Measurements from ENCODE around the gene POLA2.
A peak's percentile ranks its signal among the peaks of the same experiment; 100 is the strongest.
"Not testable (repeated sequence)": the region's sequence is repeated elsewhere in the genome, so short reads cannot be mapped to it uniquely, and the experiment has no call there.

Gene POLA2

DNA sequence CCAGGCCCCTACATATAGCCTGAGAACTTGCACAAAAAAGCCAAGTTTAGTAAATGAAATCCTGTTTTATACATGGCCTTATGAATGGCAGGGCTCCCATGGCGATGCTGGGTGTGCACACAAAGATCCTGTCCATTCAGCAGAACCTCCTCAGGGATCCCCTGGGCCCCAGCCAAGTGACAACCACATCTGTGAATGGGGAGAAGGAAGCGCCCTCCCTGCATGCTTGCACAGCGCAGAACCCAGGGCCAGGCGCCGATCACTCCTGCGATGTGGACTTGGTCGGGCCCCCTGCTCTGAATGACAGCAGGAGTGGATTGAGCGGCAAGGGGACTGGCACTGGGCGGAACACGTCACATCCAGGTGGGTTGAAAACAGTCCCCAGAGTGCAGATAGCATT lies 48.5 kb downstream of the POLA2 start:
- DNase-seq = no peak

DNA sequence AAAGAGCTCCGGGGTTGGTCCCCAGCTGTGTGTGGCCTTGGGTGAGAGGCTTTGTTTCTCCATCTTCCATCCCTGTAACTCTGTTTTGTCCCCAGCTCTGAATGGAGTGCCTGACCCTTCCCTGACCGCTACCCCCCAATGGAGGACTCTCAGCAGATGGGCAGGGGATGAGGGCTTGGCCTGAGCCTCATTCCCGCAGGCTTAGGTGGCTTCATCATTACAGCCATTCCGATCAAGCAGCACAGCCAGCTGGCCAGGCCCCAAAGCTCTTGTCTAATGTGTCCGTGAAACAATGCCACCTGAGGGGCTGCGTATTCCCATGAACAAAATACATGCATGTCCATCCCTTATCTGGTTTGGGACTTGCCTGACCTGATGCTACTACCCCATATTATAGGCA lies 49.0 kb downstream of the POLA2 start:
- DNase-seq = no peak

GRCh38 chr11:65311170-65311678 lies 49.5 kb downstream of the POLA2 start:
- no peak for DNase-seq

DNA sequence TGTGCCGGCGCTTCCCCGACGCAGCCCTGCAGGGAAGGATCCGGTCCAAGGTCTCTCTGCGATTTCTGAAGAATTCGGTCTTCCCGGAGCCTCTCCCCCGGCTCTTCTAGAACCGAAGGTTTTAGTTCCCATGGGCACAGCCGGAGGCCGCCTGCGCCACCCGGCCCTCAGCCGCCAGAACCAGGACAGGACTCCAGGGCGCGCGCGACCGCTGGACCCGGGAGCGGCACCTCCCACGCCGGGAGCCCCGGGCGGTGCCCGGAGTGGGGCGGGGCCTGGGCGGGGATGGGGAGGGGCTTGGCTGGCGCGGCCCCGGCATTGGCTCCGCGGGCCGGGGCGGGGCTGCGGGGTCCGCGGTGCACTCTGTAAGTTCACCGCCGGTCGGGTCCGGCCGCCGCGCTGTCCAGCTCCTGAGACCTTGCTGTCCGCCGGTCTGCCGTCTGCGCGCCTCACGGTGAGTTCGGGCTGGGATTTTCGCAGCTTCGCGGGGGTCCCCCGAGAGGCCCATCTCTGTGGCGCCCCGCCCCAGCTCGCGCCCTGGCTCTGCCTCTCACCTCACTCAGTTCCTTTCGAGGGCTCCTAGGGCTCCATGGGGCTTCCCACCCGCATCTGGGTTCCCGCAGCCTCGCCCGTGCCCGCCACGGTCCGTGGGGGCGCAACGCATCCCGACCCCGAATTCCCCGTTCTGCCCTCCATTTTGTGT lies 52.9 kb downstream of the POLA2 start, which contains the start of gene CDC42EP2:
Gene CDC42EP2 (plus strand): TSS at position 366 of the 703 bp plus-strand sequence. CDS start 6,033 bp downstream, outside the sequence.
- peak; percentile 55 for DNase-seq

DNA sequence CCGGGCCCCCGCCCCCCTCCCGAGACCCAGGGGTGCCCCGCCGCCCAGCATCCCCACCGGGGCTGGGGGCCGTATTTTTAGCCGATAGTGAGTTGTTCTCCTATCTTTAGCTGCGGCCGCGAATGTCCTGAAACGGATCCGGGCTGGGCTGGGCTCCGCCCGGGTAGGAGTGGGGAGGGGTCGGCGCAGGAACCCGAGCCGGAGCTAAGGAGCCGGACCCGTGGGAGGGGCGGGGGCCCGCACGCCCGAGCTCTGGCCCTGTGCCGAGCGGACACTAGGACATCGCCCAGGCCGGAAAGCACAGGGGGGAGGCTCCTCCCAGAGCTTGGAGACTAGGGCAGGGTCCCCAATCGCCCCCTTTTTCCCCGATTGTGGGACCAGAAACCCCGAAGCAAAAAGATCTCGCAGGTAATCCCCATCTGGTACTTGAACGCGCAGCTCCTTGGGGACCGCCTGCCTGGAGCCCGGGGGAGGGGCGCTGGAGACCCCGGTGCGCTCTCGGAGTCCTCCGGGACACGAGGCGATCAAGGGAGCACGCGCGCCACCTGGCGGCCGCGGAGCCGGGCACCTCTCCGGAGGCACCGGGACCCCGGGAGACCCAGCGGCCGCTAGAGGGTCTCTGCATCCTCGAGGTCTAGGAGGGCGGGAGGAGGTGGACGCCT lies 53.6 kb downstream of the POLA2 start:
- peak; percentile 71 for DNase-seq

DNA sequence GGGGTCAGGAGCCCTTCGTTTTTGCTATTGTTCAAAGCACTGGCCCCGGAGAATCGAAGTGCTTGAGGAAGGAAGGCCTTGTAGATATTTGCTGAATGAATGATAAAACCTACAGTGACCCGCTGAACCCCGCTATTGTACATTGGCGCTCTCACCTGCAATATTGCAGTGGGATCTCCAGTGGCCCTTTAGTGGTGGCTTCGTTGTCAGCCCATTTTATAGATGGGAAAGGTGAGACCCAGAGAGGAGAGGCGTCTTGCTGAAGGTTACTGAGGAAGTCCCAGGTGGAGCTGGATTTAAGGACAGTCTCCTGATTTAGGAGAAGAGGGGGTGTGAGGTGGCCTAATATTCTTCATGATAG lies 54.1 kb downstream of the POLA2 start:
- no peak for DNase-seq

DNA sequence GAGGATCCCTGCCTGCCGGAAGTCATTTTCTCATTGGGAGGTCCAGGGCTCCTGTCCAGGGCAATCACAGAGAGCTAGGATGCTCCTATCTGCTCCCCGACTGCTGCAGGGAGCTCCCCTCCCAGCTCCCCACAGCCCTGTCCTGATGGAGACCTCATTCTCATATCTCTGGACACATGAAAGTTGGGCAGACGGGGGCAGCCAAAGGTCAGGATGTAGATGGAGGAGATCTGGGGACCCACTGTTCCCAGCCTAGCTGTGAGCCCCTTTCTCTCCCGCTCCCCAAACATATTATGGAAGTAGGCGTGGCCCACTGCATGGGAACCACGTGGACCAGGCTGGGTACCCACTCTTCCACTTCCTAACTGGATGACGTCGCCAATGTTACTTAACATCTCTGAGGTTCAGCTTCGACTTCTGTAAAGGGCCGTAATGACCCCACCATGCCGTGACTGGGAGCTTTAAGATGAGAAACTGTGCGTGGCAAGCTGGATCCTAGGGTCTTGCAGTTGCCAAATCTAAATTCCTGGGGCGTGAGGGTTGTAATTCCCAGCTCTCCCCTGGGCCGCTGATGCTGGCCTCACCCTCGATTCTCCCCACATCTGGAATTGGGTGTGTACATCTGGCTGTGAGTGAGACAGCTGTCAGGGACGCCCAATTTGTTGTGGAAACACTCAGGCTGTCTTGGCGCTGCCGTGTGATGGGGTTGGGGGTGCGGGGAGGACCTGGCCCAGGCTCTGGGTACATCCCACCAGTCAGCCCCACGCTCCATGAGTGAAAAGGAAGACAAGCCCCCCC lies 54.7 kb downstream of the POLA2 start:
- DNase-seq = no peak

GRCh38 chr11:65317025-65317786 lies 55.4 kb downstream of the POLA2 start:
- DNase-seq = no peak

DNA sequence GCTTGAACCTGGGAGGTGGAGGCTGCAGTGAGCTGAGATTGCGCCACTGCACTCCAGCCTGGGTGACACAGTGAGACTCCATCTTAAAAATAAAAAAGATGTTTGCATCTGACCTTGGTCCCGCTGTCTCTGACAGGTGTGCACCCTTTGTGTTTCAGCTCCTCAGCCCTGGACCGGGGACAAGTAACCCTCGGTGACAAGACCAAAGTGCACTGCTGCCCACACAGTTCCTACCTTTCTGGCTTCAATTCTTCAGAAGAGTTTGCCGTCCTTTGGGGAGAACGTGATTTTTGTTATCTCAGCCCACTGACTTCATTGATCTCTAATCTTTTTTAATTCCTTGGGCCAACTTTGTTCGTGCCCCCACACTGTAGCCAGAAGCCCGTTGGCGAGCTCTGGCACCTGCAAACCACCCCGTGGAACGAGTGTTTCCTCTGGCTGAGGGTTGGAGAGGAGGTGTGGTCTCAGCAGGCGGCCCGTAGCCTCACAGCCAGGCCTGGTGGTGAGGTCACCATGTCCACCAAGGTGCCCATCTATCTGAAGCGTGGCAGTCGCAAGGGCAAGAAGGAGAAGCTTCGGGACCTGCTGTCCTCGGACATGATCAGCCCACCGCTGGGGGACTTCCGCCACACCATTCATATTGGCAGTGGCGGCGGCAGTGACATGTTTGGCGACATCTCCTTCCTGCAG lies 58.8 kb downstream of the POLA2 start:
- DNase-seq = no peak

GRCh38 chr11:65321076-65321475 lies 59.3 kb downstream of the POLA2 start:
- DNase-seq = no peak

DNA sequence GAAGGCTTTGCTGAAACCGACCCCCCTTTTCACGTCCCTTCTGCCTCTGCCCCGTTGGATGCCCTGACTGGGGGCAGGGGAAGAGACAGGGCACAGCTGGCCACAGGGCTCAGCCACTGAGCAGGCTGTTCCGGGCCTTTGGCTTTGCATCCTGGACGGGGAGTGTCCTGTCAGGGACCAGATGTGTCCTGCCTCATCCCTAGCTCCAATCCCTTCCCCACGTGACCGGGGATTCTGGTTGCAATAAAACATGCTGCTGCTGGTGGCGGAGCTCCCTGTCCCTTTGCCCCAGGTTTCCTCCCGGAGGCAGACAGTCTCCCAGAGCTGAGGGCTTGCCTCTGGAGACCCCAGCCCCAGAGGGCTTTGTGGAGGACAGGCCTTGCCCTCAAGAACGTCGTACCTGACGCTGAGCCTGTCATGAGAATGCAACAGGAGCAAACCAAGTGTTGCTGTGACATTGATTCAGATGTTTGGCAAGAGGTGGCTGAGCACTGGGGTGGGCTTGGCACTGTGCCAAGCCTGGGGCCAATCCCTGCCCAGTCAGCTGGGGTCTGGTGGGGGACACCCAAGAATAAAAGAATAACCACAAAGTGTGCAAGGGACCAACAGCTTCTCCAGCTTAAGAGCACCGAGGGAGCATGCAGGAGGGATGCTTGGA lies 60.2 kb downstream of the POLA2 start:
- no peak for DNase-seq

- DNase-seq = no peak
Observed at GRCh38 chr11:65323813-65324212, 62.1 kb downstream of the POLA2 start.

GRCh38 chr11:65325435-65325834 lies 63.7 kb downstream of the POLA2 start:
- DNase-seq = no peak

DNA sequence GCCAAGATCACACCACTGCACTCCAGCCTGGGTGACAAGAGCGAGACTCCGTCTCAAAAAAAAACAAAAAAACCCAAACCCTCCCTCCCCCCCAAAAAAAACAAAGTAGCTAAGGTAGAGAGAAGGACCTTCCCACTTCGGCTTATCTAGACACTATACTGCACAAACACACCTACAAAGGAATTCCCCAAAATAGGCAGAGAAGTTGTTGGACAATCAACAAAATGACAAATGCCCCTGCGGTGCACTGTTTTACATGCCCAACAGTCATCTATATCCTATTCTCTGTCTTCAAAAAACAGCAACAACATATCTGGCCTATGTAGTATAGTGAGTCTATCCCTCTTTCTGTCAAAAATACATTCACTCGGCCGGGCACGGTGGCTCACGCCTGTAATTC lies 65.3 kb downstream of the POLA2 start:
- DNase-seq = no peak

DNA sequence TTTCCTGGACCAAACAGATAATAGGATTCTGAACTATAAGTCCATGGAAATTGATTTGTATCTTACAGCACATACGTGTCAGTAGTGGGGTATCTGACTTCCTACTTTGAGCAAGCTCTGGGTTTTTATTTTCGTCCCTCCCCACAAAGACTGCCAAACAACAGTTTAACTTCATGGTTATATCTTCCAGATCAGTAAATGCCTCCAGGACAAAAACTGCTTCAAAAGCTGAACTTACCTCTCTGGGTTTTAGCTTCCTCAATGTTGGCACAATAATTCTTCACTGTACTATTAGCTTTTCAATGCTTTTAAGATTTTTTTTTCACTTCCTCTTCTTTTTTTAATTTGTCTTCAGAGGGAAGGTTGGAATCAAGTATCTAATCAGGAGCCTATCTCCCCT lies 67.7 kb downstream of the POLA2 start:
- DNase-seq = no peak

GRCh38 chr11:65329944-65330403 lies 68.2 kb downstream of the POLA2 start:
- peak; percentile 64 for DNase-seq

- DNase-seq = no peak
Observed at GRCh38 chr11:65330544-65330943, 68.8 kb downstream of the POLA2 start.

GRCh38 chr11:65332591-65332990 lies 70.8 kb downstream of the POLA2 start:
- DNase-seq = not testable (repeated sequence)

GRCh38 chr11:65334696-65335295 lies 73.0 kb downstream of the POLA2 start:
- no peak for DNase-seq

- no peak for DNase-seq
Observed at GRCh38 chr11:65338676-65339075, 76.9 kb downstream of the POLA2 start.

DNA sequence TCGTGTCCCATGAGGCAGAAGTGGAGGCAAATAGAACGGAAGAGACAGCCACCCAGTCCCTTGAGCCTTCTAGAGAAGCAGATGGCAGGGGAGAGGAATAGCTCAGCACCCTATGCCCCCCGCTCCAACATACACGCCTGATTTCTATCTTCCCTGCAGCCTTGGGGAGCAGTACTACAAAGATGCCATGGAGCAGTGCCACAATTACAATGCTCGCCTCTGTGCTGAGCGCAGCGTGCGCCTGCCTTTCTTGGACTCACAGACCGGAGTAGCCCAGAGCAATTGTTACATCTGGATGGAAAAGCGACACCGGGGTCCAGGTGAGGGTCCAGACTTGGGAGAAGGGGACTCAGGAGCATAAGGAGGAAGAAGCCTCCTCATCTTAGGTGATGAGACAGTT lies 78.5 kb downstream of the POLA2 start:
- DNase-seq = no peak

All from activated CD4-positive, alpha-beta T cell treated with anti-CD3 and anti-CD28 coated beads for 1 hour (primary cell).